EL (cell line): Measurements from ENCODE around the gene CDC42SE1.

ENCODE experiments used
- DNase-seq: peaks from one replicate; pipeline ENCODE4 v3.0.0-alpha.2; 2016

CDC42SE1 gene

DNA sequence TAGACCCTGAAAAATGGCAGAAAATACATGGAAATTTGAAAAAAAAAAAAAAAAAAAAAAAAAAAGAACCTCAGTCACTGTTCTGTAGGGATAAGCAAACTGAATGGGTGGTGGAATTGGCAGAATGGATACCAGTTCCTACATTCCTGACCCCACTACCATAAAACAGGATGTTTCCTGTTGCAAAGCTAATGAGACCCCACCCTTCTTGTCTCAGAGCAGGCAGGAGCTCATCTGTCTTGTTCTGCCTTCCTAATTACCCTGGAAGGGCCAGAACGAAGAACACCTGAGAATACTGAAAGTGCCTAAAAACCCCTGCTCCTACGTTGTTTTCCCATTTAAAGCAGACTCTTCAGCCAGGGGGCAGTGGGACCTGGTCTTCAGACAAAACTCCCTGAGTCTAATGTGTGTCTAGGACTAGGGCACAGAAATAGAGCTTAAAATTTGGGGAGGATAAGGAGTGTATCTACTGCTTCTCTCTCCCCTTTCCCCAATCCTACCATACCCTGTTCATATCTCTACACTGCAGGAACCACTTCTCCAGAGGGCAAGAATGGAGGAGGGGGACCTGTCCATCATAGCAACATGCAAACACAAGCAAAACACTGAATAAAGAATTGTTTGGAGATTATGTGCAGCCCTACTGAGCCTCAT is 7.9 kb downstream of the CDC42SE1 start:
- DNase-seq = no peak

- DNase-seq = no peak
Measured at GRCh38 chr1:151050051-151050688, 9.3 kb downstream of the CDC42SE1 start.

DNA sequence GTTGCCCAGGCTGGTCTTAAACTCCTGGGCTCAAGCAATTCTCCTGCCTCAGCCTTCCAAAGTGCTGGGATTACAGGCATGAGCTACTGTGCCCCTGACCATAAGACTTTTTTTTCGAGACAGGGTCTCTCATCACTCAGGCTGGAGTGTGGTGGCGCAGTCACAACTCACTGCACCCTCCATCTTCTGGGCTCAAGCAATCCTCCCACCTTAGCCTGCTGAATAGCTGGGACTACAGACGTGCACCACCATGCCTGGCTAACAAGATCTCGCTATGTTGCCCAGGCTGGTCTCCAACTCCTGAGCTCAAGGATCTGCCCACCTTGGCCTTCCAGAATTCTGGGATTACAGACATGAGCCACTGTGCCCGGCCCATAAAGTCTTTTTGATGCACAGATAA is 10.0 kb downstream of the CDC42SE1 start:
- DNase-seq = no peak

GRCh38 chr1:151048645-151049032 is 10.8 kb downstream of the CDC42SE1 start:
- DNase-seq = no peak

- peak; percentile 68 for DNase-seq
Measured at GRCh38 chr1:151047925-151048644, 11.3 kb downstream of the CDC42SE1 start.

- peak; percentile 75 for DNase-seq
Measured at GRCh38 chr1:151047591-151047924, 11.9 kb downstream of the CDC42SE1 start, which contains the start of gene C1orf56. Gene C1orf56 (plus strand): TSS chr1:151047751. CDS start chr1:151047848, 97 bp downstream.

DNA sequence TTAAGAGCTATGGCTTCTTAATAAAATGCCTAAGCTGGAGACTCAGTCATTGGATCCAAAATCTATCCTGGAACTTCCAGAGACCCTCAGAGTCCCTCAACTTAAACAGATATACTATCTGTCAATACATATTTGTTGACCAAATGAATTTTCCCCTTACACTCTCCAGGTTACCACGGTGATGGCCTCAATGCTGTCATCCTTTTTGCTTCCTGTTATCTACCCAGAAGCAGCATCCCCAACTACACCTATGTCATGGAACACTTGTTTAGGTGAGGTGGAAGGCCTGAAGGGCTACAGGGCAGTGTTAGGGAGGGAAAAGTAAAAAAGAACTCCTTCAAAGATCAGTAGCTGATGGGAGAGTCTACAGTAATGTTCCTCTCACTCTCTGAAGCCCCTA is 16.3 kb downstream of the CDC42SE1 start:
- no peak for DNase-seq

- DNase-seq = no peak
Measured at GRCh38 chr1:151039521-151039920, 19.9 kb downstream of the CDC42SE1 start.

- DNase-seq = no peak
Measured at GRCh38 chr1:151037032-151037431, 22.4 kb downstream of the CDC42SE1 start.

- no peak for DNase-seq
Measured at GRCh38 chr1:151036356-151036755, 23.1 kb downstream of the CDC42SE1 start, which contains the start of gene BNIPL. Gene BNIPL (plus strand): TSS chr1:151036586. CDS start chr1:151036726, 140 bp downstream.

GRCh38 chr1:151035167-151035566 is 24.3 kb downstream of the CDC42SE1 start:
- DNase-seq = no peak

- DNase-seq = no peak
Measured at GRCh38 chr1:151032164-151032563, 27.3 kb downstream of the CDC42SE1 start.

- no peak for DNase-seq
Measured at GRCh38 chr1:151026460-151026859, 33.0 kb downstream of the CDC42SE1 start.

GRCh38 chr1:151024540-151025146 is 34.8 kb downstream of the CDC42SE1 start:
- peak; percentile 63 for DNase-seq

- DNase-seq = no peak
Measured at GRCh38 chr1:151013518-151013917, 45.9 kb downstream of the CDC42SE1 start.

DNA sequence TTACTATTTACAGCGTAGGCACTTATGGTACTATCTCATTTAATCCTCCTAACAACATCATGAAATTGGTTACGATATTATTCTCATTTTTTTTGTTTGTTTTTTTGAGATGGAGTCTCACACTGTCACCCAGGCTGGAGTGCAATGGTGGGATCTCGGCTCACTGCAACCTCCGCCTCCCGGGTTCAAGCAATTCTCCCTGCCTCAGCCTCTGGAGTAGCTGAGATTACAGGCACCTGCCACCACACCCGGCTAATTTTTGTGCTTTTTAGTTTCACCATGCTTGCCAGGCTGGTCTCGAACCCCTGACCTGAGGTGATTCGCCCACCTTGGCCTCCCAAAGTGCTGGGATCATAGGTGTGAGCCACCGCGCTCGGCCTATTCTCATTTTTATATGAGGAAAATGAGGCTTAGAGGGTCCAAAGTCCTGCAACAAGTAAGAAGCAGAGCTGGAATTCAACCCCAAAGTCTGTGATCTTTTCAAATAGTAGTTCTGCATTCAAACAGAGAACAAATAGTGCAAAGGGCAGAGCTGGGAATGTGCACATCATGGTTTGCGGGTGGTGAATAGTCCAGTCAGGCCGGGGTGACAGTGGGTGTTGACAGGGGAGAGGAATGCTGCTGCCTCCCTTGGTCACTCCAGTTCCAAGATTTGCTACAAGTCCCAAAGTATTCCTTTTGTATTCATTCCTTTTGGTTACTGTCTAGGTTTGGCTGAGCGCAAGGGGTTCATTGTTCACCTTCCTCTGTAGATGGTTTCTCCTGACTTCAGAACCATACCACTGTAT is 46.5 kb downstream of the CDC42SE1 start:
- no peak for DNase-seq

- DNase-seq = no peak
Measured at GRCh38 chr1:151011154-151011850, 48.1 kb downstream of the CDC42SE1 start.

GRCh38 chr1:151010346-151010726 is 49.1 kb downstream of the CDC42SE1 start:
- DNase-seq = no peak

DNA sequence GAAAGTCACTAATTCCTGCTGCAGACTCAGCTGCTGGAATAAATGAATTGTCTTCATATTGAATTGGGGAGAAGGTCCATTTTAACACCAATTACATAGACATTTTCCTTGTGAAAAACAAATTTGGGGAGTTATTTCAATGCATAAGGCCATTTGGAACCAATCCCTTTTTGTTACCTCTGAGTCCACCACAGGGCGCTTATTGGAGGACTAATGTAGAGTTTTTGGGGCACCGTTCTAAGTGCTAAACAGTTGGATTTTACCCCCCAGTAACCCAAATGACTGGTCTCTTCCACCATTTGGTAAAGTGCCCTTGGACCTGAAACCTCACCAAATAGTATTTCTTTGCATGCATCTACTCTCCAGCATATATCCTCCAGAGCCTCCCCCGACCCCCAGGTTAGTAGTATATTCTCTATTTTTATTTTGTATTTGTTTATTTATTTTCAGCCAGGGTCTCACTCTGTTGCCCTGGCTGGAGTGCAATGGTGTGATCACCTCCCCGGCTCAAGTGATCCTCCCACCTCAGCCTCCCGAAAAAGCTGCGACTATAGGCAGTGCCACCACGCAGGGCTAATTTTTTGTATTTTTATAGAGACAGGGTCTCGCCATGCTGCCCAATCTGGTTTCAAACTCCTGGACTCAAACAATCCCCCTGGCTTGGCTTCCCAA is 49.6 kb downstream of the CDC42SE1 start:
- DNase-seq = no peak

- peak; percentile 35 for DNase-seq
Measured at GRCh38 chr1:151009206-151009587, 50.2 kb downstream of the CDC42SE1 start.
